GM21825 (cell line): ENCODE data around the gene RNF152.

ENCODE experiments used
- ATAC-seq: cut with Tn5 transposase; IDR thresholded peaks from one replicate; pipeline ENCODE4 v1.9.1; 2021; ENCODE audit warnings: mild to moderate bottlenecking, moderate library complexity; ENCODE audit not compliant: unreplicated experiment

Gene RNF152

GRCh38 chr18:61855449-61856378 lies 37.1 kb downstream of the RNF152 start:
- no peak for ATAC-seq

GRCh38 chr18:61854578-61855448 lies 38.0 kb downstream of the RNF152 start:
- no peak for ATAC-seq

GRCh38 chr18:61853855-61854254 lies 39.0 kb downstream of the RNF152 start:
- no peak for ATAC-seq

- no peak for ATAC-seq
Measured at GRCh38 chr18:61852496-61852895, 40.3 kb downstream of the RNF152 start.

- no peak for ATAC-seq
Measured at GRCh38 chr18:61851940-61852451, 40.8 kb downstream of the RNF152 start.

GRCh38 chr18:61851279-61851678 lies 41.5 kb downstream of the RNF152 start:
- ATAC-seq, result no peak

GRCh38 chr18:61850756-61851155 lies 42.1 kb downstream of the RNF152 start:
- no peak for ATAC-seq

- ATAC-seq, result no peak
Measured at GRCh38 chr18:61847164-61847791, 45.5 kb downstream of the RNF152 start.

- ATAC-seq, result no peak
Measured at GRCh38 chr18:61845197-61845596, 47.6 kb downstream of the RNF152 start.

- no peak for ATAC-seq
Measured at GRCh38 chr18:61844726-61845125, 48.1 kb downstream of the RNF152 start.

- no peak for ATAC-seq
Measured at GRCh38 chr18:61842146-61842545, 50.7 kb downstream of the RNF152 start.

GRCh38 chr18:61841706-61842105 lies 51.1 kb downstream of the RNF152 start:
- ATAC-seq, result no peak

- ATAC-seq, result no peak
Measured at GRCh38 chr18:61840324-61840723, 52.5 kb downstream of the RNF152 start.

GRCh38 chr18:61838521-61838920 lies 54.3 kb downstream of the RNF152 start:
- no peak for ATAC-seq

GRCh38 chr18:61833978-61834377 lies 58.8 kb downstream of the RNF152 start:
- no peak for ATAC-seq

- ATAC-seq, result no peak
Measured at GRCh38 chr18:61833387-61833786, 59.4 kb downstream of the RNF152 start.

GRCh38 chr18:61832858-61833257 lies 59.9 kb downstream of the RNF152 start:
- ATAC-seq, result no peak

GRCh38 chr18:61831071-61831470 lies 61.7 kb downstream of the RNF152 start:
- ATAC-seq, result no peak

- no peak for ATAC-seq
Measured at GRCh38 chr18:61829108-61829507, 63.7 kb downstream of the RNF152 start.

GRCh38 chr18:61827591-61827990 lies 65.2 kb downstream of the RNF152 start:
- no peak for ATAC-seq

- ATAC-seq, result no peak
Measured at GRCh38 chr18:61825386-61825785, 67.4 kb downstream of the RNF152 start.
